Measurements from ENCODE around the gene PDCD7. TPM values are rescaled to one million over a fixed set of nuclear protein-coding genes. Genes with fewer than 3 reads are reported as not detected.

The PDCD7 gene
- total and polyA plus RNA-seq, 2 of the 13 experiments (the other 11 are each of a cell fraction or from before 2014, with no cell fraction given), result 10.1 to 14.7 TPM

DNA sequence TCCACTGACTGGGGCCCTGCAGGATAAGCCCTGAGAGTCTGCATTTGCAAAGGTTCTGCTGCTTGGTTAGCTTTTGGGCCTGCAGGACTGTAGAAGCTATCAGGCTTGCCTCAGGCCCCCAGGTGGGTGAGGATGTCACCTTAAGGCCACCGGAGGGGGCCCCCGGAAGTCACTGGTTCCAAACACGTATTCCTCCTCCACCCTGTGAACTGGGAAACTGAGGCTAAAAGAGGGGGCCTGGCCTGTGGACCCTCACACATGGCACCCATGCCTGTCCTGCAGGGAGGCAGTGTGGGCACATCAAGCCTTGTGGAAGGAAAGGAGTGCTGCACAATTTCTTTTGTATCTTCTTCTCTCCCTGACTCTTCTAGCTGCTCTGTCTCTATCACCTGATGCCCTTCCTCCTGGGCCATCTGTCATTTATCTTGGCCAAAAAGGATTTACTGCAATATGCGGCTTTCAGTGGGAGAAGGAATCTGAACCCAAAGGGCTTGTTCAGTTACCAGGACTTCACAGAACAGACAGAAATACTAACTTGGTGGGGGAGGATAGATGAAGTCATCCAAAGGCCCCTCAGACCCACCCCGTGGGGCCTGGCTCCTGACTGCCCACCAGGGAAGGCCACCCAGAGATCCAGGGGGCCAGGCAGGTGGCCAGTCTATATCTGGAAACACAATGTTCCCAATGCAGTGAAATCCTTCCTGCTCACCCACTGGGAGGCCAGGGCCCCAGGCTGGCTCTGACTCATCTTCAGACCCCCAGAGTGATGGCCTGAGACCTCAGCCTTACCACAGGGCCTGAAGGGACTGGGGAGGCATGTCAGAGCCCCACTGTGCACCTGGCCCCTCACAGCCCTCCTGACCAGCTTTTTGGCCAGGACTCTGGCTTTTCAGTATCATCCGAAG, 36.9 kb downstream of the PDCD7 start (continued):
- no peak for TF ChIP-seq PLSCR1 (CRISPR knock-in tag; IDR thresholded peaks at IDR 0.05; ENCODE audit: borderline replicate concordance)
- TF ChIP-seq, protein P1, sequence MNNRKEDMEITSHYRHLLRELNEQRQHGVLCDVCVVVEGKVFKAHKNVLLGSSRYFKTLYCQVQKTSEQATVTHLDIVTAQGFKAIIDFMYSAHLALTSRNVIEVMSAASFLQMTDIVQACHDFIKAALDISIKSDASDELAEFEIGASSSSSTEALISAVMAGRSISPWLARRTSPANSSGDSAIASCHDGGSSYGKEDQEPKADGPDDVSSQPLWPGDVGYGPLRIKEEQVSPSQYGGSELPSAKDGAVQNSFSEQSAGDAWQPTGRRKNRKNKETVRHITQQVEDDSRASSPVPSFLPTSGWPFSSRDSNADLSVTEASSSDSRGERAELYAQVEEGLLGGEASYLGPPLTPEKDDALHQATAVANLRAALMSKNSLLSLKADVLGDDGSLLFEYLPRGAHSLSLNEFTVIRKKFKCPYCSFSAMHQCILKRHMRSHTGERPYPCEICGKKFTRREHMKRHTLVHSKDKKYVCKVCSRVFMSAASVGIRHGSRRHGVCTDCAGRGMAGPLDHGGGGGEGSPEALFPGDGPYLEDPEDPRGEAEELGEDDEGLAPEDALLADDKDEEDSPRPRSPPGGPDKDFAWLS (CRISPR knock-in tag; IDR thresholded peaks at IDR 0.05; ENCODE audit: borderline replicate concordance), result no peak

GRCh38 chr15:65095747-65096104, 37.9 kb downstream of the PDCD7 start:
- Histone ChIP-seq H3K4me3 (replicated peaks in 1 of 3; ENCODE audit: insufficient read depth in 1 of 3, low read depth in 2 of 3, low read length in 3 of 3) (no peak overlapping the region), H4K20me1 (ENCODE audit: insufficient read depth, low read length) (no peaks in the 10 kb centered on the region), H3K79me2 (ENCODE audit: insufficient read depth, low read length) (no peaks in the 10 kb centered on the region), H3K9ac (ENCODE audit: insufficient read depth, low read depth, low read length) (no peak overlapping the region), H3K4me1 (ENCODE audit: insufficient read depth, low read length) (peaks cover 26% of the 10 kb centered on the region), H3K27me3 (ENCODE audit: control insufficient read depth in 1 of 2, insufficient read depth in 2 of 2, low read length in 2 of 2) (no peaks in the 10 kb centered on the region), H3K4me2 (ENCODE audit: low read depth, low read length) (no peak overlapping the region), H2AFZ (ENCODE audit: low read length) (no peak overlapping the region), H3K27ac (ENCODE audit: extremely low read length, insufficient read depth, low read length) (no peak overlapping the region), H3K36me3 (replicated peaks in 1 of 2; ENCODE audit: control insufficient read depth in 1 of 2, insufficient read depth in 2 of 2, low read length in 2 of 2) (peaks cover 6 to 11% of the 10 kb centered on the region in 2 experiments; a peak in 4 of 5 replicates), H3K9me3 (ENCODE audit: low read length) (no peaks in the 10 kb centered on the region)
- BruUV-seq (replicated peaks), result no TSS peak
- ATAC-seq (no peak), FAIRE-seq (no peak), DNase-seq (ENCODE audit: low spot score) (no peak)
- in situ Hi-C loops (cut with HindIII; ENCODE audit: extremely low pct_ligation_motif_present, low pct_unique_long_range_greater_than_20kb) (no loop called here), intact Hi-C loops (cut with micrococcal nuclease; ENCODE audit: unreplicated experiment) (no loop called here)
- TF ChIP-seq MXD4 (CRISPR knock-in tag; IDR thresholded peaks at IDR 0.05), result no peak
- POLR2A ChIA-PET, result interaction anchor here (0.6 to 1.5 kb wide), 2 partner anchors 11 to 1863 kb away, joined by 3 to 4 read pairs; no protein-coding TSS in a partner anchor
- 45% methylated on average over 4 of the region's 6 CpGs for WGBS (ENCODE audit: low lambda C conversion rate)
- CTCF ChIA-PET (ENCODE audit: low intra/inter-chr PET ratio, low total read pairs), result no interaction called here

All from HepG2 (cell line).